ENCODE measurements around the gene NFAT5. TPM values are rescaled to one million over a fixed set of nuclear protein-coding genes. Genes with fewer than 3 reads are reported as not detected.

NFAT5 gene
- total RNA-seq, 2 donors from 2014 or later, result 87.1 to 94.6 TPM

DNA sequence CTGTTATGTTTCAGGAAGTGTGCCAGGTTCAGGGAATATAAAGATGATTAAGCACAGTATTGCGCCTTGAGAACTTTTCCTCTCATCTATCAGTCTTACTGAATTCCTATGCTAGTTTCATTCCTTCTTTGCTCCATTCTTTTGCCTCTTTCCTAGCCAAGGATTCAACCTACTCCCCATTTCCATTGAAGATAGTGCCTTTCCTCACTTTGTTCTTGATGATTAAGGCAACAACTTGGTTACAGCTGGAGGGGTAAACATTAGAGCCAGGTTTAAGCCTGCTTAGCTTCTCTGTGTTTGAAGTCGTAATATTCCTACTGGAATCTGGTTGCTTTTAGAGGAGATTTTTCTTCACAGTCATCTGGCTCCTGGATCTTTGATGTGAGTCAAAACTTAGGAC lies 85.5 kb downstream of the NFAT5 start:
- Mint-ChIP-seq H3K27me3 (ENCODE audit: low read depth) (no peaks in the 10 kb centered on the region), H3K36me3 (ENCODE audit: insufficient read depth in 2 of 2) (peaks cover 9 to 25% of the 10 kb centered on the region in 2 donors), H3K4me1 (ENCODE audit: low read depth) (no peaks in the 10 kb centered on the region), H3K4me3 (no peak overlapping the region), H3K27ac (peak overlapping the region; percentile 53), H3K9me3 (no peaks in the 10 kb centered on the region)
- ATAC-seq (replicated peaks in 1 of 2) (no peak), DNase-seq (no peak)

DNA sequence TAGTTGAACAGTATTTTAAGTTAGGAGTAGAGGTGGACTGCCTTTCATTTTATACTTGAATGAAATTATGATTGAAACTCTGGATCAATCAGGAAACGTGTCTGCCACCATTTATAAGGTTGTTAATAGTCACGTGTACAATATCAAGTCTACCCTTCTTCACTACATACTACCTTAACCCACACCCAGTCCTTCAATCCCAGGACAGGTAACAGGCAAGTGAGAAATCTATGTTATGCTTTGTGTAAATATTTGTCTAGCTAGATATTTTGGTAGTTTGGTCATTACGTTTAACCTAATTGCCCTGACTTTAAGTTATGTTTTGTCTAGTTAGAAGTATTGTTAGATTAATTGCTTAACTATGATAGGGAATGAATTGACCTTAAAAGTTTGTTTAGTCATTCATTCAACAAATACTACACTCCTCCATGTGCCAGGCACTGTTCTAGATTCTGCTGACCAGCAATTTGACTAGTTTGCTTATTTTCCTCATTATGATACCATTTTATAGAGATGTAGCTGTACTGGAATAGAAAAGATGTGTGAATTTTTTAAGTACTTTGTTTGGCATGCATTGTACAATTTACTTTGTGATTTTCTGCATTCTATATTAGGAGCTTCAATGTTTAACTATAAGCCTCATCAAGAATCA lies 88.6 kb downstream of the NFAT5 start:
- Mint-ChIP-seq H3K27me3 (ENCODE audit: low read depth) (no peaks in the 10 kb centered on the region), H3K4me1 (ENCODE audit: low read depth) (no peaks in the 10 kb centered on the region), H3K9me3 (no peaks in the 10 kb centered on the region), H3K4me3 (no peak overlapping the region), H3K27ac (no peak overlapping the region), H3K36me3 (ENCODE audit: insufficient read depth in 2 of 2) (peaks cover 6 to 19% of the 10 kb centered on the region in 2 donors)
- no peak for ATAC-seq (replicated peaks in 1 of 2)
- no peak for DNase-seq

DNA sequence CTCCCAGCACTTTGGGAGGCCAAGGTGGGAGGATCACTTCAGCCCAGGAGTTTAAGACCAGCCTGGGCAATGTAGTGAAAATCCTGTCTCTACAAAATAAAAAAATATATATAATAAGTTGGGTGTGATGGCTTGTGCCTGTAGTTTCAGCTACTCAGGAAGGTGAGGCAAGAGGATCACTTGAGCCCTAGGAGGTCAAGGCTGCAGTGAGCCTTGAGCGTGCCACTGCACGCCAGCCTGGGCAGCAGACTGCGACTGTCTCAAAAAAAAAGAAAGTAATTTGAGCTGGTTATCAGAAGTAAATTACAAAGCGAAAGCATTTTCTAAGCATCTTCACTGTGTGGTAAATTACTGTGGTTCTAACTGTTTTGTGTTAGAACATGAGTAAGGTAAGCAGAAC lies 94.4 kb downstream of the NFAT5 start:
- Mint-ChIP-seq H3K4me3 (no peak overlapping the region), H3K27ac (no peak overlapping the region), H3K4me1 (ENCODE audit: low read depth) (no peaks in the 10 kb centered on the region), H3K27me3 (ENCODE audit: low read depth) (no peaks in the 10 kb centered on the region), H3K36me3 (ENCODE audit: insufficient read depth in 2 of 2) (peaks cover 5 to 30% of the 10 kb centered on the region in 2 donors), H3K9me3 (no peaks in the 10 kb centered on the region)
- DNase-seq (no peak), ATAC-seq (replicated peaks in 1 of 2) (no peak)

- H3K36me3 Mint-ChIP-seq (ENCODE audit: insufficient read depth in 2 of 2), result peaks cover 3 to 27% of the 10 kb centered on the region in 2 donors
- H3K27me3 Mint-ChIP-seq (ENCODE audit: low read depth), result no peaks in the 10 kb centered on the region
- ATAC-seq (replicated peaks in 1 of 2) (no peak), DNase-seq (no peak)
- no peaks in the 10 kb centered on the region for H3K9me3 Mint-ChIP-seq
- no peaks in the 10 kb centered on the region for H3K4me1 Mint-ChIP-seq (ENCODE audit: low read depth)
- no peak overlapping the region for H3K4me3 Mint-ChIP-seq
- no peak overlapping the region for H3K27ac Mint-ChIP-seq
Measured at GRCh38 chr16:69662901-69663300, 97.1 kb downstream of the NFAT5 start.

DNA sequence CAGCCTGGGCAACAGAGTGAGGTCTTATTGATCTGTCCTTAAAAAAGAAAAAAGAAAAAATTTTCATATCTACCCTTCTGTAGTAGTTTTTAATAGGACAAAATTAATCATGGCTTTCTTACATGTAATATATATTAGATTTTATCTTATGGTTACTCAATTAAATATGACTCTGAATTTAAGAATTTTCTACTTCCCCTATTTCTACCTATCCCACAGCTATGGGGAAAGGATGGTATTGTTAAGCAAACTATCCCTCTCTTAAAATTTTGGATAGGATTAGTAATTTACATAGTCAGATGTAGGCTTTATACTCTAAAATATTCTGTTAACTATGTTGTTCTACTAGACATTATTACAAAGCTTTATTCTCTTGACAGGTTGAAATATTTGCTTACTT lies 98.1 kb downstream of the NFAT5 start:
- Mint-ChIP-seq H3K27ac (no peak overlapping the region), H3K4me1 (ENCODE audit: low read depth) (no peaks in the 10 kb centered on the region), H3K27me3 (ENCODE audit: low read depth) (no peaks in the 10 kb centered on the region), H3K36me3 (ENCODE audit: insufficient read depth in 2 of 2) (peaks cover 5 to 25% of the 10 kb centered on the region in 2 donors), H3K4me3 (no peak overlapping the region), H3K9me3 (no peaks in the 10 kb centered on the region)
- DNase-seq, result no peak
- no peak for ATAC-seq (replicated peaks in 1 of 2)

DNA sequence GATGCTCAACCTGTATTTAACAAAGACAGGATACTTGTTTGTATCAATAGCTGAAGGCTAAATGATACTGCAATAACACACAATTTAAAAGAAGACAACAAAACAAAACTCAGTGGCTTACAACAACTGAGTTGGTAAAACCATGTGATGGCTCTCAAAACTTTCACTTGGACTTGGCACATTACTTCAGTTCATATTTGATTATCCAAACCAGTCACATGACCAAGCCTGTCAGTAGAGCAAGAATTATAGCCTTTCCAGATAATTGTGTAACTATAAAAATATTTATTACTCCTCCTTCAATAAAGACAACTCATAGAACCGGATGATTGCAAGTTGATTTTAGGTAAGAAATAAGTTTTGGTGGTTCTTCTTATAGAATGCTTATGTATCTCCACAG lies 103.8 kb downstream of the NFAT5 start:
- H3K27me3 Mint-ChIP-seq (ENCODE audit: low read depth), result no peaks in the 10 kb centered on the region
- DNase-seq, result no peak
- no peak overlapping the region for H3K4me3 Mint-ChIP-seq
- H3K36me3 Mint-ChIP-seq (ENCODE audit: insufficient read depth in 2 of 2), result peaks cover 5 to 13% of the 10 kb centered on the region in 2 donors
- no peaks in the 10 kb centered on the region for H3K9me3 Mint-ChIP-seq
- H3K4me1 Mint-ChIP-seq (ENCODE audit: low read depth), result no peaks in the 10 kb centered on the region
- no peak for ATAC-seq (replicated peaks in 1 of 2)
- peak overlapping the region; percentile 28 for H3K27ac Mint-ChIP-seq

- ATAC-seq (replicated peaks in 1 of 2) (no peak), DNase-seq (no peak)
- no peak overlapping the region for H3K27ac Mint-ChIP-seq
- no peaks in the 10 kb centered on the region for H3K9me3 Mint-ChIP-seq
- no peaks in the 10 kb centered on the region for H3K4me1 Mint-ChIP-seq (ENCODE audit: low read depth)
- H3K36me3 Mint-ChIP-seq (ENCODE audit: insufficient read depth in 2 of 2), result peaks cover 10 to 15% of the 10 kb centered on the region in 2 donors
- H3K4me3 Mint-ChIP-seq, result no peak overlapping the region
- H3K27me3 Mint-ChIP-seq (ENCODE audit: low read depth), result no peaks in the 10 kb centered on the region
Measured at GRCh38 chr16:69672315-69672997, 106.7 kb downstream of the NFAT5 start.

GRCh38 chr16:69672998-69673713 lies 107.4 kb downstream of the NFAT5 start:
- no peak overlapping the region for H3K4me3 Mint-ChIP-seq
- no peak for DNase-seq
- H3K27ac Mint-ChIP-seq, result peak overlapping the region; percentile 50
- H3K9me3 Mint-ChIP-seq, result no peaks in the 10 kb centered on the region
- H3K36me3 Mint-ChIP-seq (ENCODE audit: insufficient read depth in 2 of 2), result peaks cover 10 to 20% of the 10 kb centered on the region in 2 donors
- no peaks in the 10 kb centered on the region for H3K4me1 Mint-ChIP-seq (ENCODE audit: low read depth)
- ATAC-seq (replicated peaks in 1 of 2), result no peak
- H3K27me3 Mint-ChIP-seq (ENCODE audit: low read depth), result no peaks in the 10 kb centered on the region

GRCh38 chr16:69680358-69680757 lies 114.6 kb downstream of the NFAT5 start:
- Mint-ChIP-seq H3K4me3 (no peak overlapping the region), H3K9me3 (no peaks in the 10 kb centered on the region), H3K36me3 (ENCODE audit: insufficient read depth in 2 of 2) (peaks cover 5 to 25% of the 10 kb centered on the region in 2 donors), H3K27ac (no peak overlapping the region), H3K4me1 (ENCODE audit: low read depth) (no peaks in the 10 kb centered on the region), H3K27me3 (ENCODE audit: low read depth) (no peaks in the 10 kb centered on the region)
- ATAC-seq (replicated peaks in 1 of 2), result no peak
- no peak for DNase-seq

- peaks cover 17 to 31% of the 10 kb centered on the region in 2 donors for H3K36me3 Mint-ChIP-seq (ENCODE audit: insufficient read depth in 2 of 2)
- ATAC-seq (replicated peaks in 1 of 2) (no peak), DNase-seq (no peak)
- H3K27me3 Mint-ChIP-seq (ENCODE audit: low read depth), result no peaks in the 10 kb centered on the region
- no peak overlapping the region for H3K27ac Mint-ChIP-seq
- no peak overlapping the region for H3K4me3 Mint-ChIP-seq
- no peaks in the 10 kb centered on the region for H3K9me3 Mint-ChIP-seq
- peaks cover 11% of the 10 kb centered on the region for H3K4me1 Mint-ChIP-seq (ENCODE audit: low read depth)
Measured at GRCh38 chr16:69688589-69688988, 122.8 kb downstream of the NFAT5 start.

- Mint-ChIP-seq H3K27ac (peak overlapping the region; percentile 66), H3K9me3 (no peaks in the 10 kb centered on the region), H3K4me3 (no peak overlapping the region), H3K36me3 (ENCODE audit: insufficient read depth in 2 of 2) (peaks cover 18 to 39% of the 10 kb centered on the region in 2 donors), H3K4me1 (ENCODE audit: low read depth) (peaks cover 11% of the 10 kb centered on the region), H3K27me3 (ENCODE audit: low read depth) (no peaks in the 10 kb centered on the region)
- peak; percentile 79 to 84 for ATAC-seq (replicated peaks in 1 of 2)
- DNase-seq, result no peak
Measured at GRCh38 chr16:69691980-69692911, 126.5 kb downstream of the NFAT5 start.

DNA sequence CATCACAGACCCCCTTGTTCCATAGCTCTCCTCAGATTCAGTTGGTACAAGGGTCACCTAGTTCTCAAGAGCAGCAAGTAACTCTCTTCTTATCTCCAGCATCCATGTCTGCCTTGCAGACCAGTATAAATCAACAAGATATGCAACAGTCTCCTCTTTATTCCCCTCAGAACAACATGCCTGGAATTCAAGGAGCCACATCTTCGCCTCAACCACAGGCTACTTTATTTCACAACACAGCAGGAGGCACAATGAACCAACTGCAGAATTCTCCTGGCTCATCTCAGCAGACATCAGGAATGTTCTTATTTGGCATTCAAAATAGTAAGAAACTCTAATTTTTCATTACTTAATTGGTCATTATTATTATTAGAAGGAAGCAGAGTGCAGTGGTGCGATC lies 128.2 kb downstream of the NFAT5 start:
- Mint-ChIP-seq H3K4me1 (ENCODE audit: low read depth) (peaks cover 11% of the 10 kb centered on the region), H3K4me3 (no peak overlapping the region), H3K27ac (no peak overlapping the region), H3K36me3 (ENCODE audit: insufficient read depth in 2 of 2) (peaks cover 18 to 39% of the 10 kb centered on the region in 2 donors), H3K27me3 (ENCODE audit: low read depth) (no peaks in the 10 kb centered on the region), H3K9me3 (no peaks in the 10 kb centered on the region)
- DNase-seq (no peak), ATAC-seq (replicated peaks in 1 of 2) (no peak)
